GM12878 (cell line): Measurements from ENCODE around the gene ABITRAM.

Experiments used
- CBX3 ChIP-seq: fragments of 200-600 bp; sonication (generic); IDR thresholded peaks from 2 replicates; pipeline ENCODE4 v1.6.1; 2016; ENCODE audit warnings: low read depth, borderline replicate concordance
- NFIC ChIP-seq: IDR thresholded peaks from 2 replicates; pipeline ENCODE4 v1.6.1; 2012; ENCODE audit warnings: low read depth, mild to moderate bottlenecking, inconsistent platforms, low read length, moderate library complexity
- SUZ12 ChIP-seq: fragments of 200-600 bp; sonication (generic); IDR thresholded peaks from one replicate; pipeline ENCODE4 v1.6.1; 2018; ENCODE audit warnings: antibody characterized with exemption, mild to moderate bottlenecking; ENCODE audit not compliant: unreplicated experiment

- no peak for TF ChIP-seq CBX3
- TF ChIP-seq NFIC, result no peak
- TF ChIP-seq SUZ12, result no peak
Measured at GRCh38 chr9:108983885-108984284, 49.7 kb downstream of the ABITRAM start.
